ENCODE data around the gene RXFP4. TPM values are rescaled to one million over a fixed set of nuclear protein-coding genes. Genes with fewer than 3 reads are reported as not detected.
A peak's percentile ranks its signal among the peaks of the same experiment; 100 is the strongest.

Gene RXFP4
- total and polyA plus RNA-seq, 2 donors (not counting 1 experiment from before 2014, with no cell fraction given), result 0.12 TPM; not detected in 1

DNA sequence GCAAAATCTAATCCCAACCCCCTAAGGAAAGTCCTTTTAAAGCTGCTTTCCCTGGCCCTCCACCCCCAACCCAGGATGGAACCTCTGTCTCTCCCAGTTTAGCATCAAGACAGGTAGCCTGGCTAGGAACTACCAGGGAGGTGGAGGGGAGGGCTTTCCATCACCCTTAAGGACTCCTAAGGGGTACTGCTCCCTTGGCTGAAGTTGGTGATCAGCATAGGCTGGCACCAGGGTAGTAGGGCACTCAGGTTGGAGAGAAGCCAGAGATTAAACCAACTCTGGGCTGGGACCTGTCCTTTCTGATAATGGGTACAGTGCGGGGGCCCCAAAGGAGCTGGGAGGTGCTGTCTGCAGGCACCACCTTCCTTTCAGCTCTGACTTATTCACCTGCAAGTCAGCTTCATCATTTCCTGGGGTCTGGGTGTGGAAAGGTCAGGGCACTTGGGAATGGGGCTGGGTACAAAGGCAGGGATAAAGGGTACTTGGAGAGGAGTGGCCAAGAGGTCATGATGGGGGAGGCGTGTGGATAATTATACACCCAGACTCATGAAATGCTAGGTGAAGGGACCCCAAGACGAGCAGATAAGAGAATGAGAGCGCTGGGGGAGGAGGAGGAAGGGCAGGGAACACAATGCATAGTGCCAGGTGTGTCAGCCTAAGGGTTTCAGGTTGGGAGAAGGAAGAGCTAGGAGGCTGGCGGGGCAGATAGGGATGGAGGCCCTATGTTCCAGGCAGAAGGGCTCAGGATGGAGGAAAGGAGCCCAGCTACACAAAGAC lies 35.7 kb downstream of the RXFP4 start:
- Histone ChIP-seq H3K4me3 (ENCODE audit: control extremely low read depth in 1 of 5, extremely low read depth in 1 of 5, insufficient read depth in 1 of 5, low read depth in 2 of 5, low read length in 4 of 5) (peak overlapping the region; percentile 71 to 93 (median 81)), H3K4me1 (ENCODE audit: control insufficient read depth in 2 of 2, insufficient read depth in 2 of 2, low read length in 2 of 2) (peaks cover 63 to 72% of the 10 kb centered on the region in 2 donors), H3K27ac (ENCODE audit: low read length in 2 of 2) (peak overlapping the region; percentile 70 to 91), H3K9me3 (ENCODE audit: control extremely low read depth in 1 of 3, control insufficient read depth in 2 of 3, insufficient read depth in 1 of 3, low read length in 2 of 3) (no peaks in the 10 kb centered on the region), H2AFZ (ENCODE audit: insufficient read depth, low read depth, low read length, poor library complexity, severe bottlenecking) (peak overlapping the region; percentile 67), H3K36me3 (replicated peaks in 1 of 2; ENCODE audit: control extremely low read depth in 1 of 2, control insufficient read depth in 1 of 2, extremely low read depth in 1 of 2, insufficient read depth in 2 of 2, low read length in 1 of 2) (peaks cover 4 to 21% of the 10 kb centered on the region in 2 experiments), H3K27me3 (replicated peaks in 1 of 4; ENCODE audit: control extremely low read depth in 1 of 4, control insufficient read depth in 3 of 4, insufficient read depth in 4 of 4, low read length in 3 of 4) (no peaks in the 10 kb centered on the region), H3K4me2 (replicated peaks; ENCODE audit: low read depth, low read length, poor library complexity, severe bottlenecking) (peak overlapping the region; percentile 93), H4K20me1 (ENCODE audit: control insufficient read depth, insufficient read depth, low read length, poor library complexity, severe bottlenecking) (peaks cover 60% of the 10 kb centered on the region), H3K9ac (ENCODE audit: low read length) (peak overlapping the region; percentile 89), H3K79me2 (ENCODE audit: control insufficient read depth, insufficient read depth, low read length) (peaks cover 98% of the 10 kb centered on the region)
- no peak for ATAC-seq (ENCODE audit: low read depth)
- intact Hi-C loops (cut with micrococcal nuclease), result loop anchor here (5.0 kb wide), 1 partner anchor 230 kb away; no protein-coding TSS in a partner anchor
- ChIA-PET POLR2A (interaction anchor here (0.6 to 4.4 kb wide), 11 partner anchors 8 to 43 kb away, joined by 3 to 61 read pairs (median 9); partner anchors contain the start of genes KHDC4 and RXFP4), CTCF (interaction anchor here (1.4 to 12.2 kb wide), 10 partner anchors 8 to 42 kb away, joined by 5 to 206 read pairs (median 10); partner anchors contain the start of genes KHDC4 and RXFP4)
- H3K27me3 Mint-ChIP-seq, result no peaks in the 10 kb centered on the region
- H3K27ac Mint-ChIP-seq, result peak overlapping the region; percentile 94
- 0% methylated on average over 5 of the region's 5 CpGs for WGBS (ENCODE audit: insufficient coverage)
- no peak for DNase-seq
- no peaks in the 10 kb centered on the region for H3K9me3 Mint-ChIP-seq (ENCODE audit: insufficient read depth)
- TF ChIP-seq EZH2 (IDR thresholded peaks at IDR 0.05; ENCODE audit: borderline replicate concordance, insufficient read depth, low read depth, low read length, poor library complexity, severe bottlenecking), result no peak
- TF ChIP-seq, protein P1, sequence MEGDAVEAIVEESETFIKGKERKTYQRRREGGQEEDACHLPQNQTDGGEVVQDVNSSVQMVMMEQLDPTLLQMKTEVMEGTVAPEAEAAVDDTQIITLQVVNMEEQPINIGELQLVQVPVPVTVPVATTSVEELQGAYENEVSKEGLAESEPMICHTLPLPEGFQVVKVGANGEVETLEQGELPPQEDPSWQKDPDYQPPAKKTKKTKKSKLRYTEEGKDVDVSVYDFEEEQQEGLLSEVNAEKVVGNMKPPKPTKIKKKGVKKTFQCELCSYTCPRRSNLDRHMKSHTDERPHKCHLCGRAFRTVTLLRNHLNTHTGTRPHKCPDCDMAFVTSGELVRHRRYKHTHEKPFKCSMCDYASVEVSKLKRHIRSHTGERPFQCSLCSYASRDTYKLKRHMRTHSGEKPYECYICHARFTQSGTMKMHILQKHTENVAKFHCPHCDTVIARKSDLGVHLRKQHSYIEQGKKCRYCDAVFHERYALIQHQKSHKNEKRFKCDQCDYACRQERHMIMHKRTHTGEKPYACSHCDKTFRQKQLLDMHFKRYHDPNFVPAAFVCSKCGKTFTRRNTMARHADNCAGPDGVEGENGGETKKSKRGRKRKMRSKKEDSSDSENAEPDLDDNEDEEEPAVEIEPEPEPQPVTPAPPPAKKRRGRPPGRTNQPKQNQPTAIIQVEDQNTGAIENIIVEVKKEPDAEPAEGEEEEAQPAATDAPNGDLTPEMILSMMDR (IDR thresholded peaks at IDR 0.05), result no peak
- H3K4me1 Mint-ChIP-seq, result peaks cover 81% of the 10 kb centered on the region
- H3K4me3 Mint-ChIP-seq, result peak overlapping the region; percentile 95

Data from B cell (primary cell).